Suppressor macrophage treated with lipopolysaccharide for 4 hours (primary cell): ENCODE data around the gene AP1M1.

Experiments used
- DNase-seq: peaks from one replicate; pipeline ENCODE4 v3.0.0-alpha.2; 2020

The AP1M1 gene

DNA sequence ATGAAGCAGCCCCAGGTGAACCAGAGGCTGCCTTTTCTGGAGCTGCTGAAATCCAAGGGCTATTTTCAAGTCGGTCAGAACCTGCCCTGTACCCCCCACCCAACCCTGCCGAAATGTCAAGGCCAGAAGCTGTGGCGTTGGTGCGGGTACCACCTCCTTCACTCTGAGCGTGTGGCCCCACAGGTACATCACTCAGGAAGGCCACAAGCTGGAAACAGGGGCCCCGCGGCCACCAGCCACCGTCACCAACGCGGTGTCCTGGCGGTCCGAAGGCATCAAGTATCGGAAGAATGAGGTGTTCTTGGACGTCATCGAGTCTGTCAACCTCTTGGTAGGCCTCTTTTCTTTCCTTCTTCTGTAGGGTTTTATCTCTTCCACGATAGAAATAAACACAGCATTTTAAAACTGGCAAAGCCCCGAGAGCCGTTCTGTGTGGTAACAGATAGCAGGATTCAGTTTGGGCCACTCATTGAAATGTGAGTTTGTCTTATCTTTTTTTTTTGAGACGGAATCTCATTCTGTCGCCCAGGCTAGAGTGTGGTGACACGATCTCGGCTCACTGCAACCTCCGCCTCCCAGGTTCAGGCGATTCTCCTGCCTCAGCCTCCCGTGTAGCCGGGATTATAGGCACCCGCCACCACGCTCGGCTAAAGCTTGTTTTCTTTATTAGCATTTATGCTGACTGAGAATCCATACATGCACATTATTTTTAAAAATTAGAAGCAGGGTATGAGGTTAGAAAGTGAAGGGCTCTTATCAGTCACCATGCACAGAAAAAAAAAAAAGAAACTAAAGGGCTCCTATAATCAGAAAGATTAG is 11.3 kb downstream of the AP1M1 start:
- DNase-seq = no peak

DNA sequence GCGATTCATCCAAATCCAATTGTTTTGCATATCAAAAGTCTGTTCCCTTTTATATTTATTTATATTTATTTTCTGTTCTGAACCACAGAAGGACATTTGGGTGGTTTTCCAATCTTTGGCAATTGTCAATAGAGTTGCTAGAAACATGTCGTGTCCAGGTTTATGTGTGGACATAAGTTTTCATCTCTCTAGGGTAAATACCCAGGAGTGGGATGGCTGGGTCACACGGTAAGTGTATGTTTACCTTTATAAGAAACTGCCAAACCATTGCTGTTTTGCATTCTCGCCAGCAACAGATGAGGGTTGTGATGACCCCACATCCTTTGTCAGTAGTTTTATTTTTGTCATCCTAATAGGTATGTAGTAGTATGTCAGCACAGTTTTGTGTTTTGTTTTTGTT is 12.5 kb downstream of the AP1M1 start:
- DNase-seq = no peak

DNA sequence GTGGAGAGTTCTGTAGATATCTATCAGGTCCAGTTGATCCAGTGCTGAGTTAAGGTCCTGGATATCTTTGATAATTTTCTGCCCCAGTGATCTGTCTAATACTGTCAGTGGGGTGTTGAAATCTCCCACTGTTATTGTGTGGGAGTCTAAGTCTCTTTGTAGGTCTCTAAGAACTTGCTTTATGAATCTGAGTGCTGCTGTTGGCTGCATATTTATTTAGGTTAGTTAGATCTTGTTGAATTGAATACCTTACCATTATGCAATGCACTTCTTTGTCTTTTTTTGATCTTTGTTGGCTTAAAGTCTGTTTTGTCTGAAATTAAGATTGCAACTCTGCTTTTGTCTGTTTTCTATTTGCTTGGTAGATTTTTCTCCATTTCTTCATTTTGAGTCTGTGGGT is 15.4 kb downstream of the AP1M1 start:
- DNase-seq = no peak

DNA sequence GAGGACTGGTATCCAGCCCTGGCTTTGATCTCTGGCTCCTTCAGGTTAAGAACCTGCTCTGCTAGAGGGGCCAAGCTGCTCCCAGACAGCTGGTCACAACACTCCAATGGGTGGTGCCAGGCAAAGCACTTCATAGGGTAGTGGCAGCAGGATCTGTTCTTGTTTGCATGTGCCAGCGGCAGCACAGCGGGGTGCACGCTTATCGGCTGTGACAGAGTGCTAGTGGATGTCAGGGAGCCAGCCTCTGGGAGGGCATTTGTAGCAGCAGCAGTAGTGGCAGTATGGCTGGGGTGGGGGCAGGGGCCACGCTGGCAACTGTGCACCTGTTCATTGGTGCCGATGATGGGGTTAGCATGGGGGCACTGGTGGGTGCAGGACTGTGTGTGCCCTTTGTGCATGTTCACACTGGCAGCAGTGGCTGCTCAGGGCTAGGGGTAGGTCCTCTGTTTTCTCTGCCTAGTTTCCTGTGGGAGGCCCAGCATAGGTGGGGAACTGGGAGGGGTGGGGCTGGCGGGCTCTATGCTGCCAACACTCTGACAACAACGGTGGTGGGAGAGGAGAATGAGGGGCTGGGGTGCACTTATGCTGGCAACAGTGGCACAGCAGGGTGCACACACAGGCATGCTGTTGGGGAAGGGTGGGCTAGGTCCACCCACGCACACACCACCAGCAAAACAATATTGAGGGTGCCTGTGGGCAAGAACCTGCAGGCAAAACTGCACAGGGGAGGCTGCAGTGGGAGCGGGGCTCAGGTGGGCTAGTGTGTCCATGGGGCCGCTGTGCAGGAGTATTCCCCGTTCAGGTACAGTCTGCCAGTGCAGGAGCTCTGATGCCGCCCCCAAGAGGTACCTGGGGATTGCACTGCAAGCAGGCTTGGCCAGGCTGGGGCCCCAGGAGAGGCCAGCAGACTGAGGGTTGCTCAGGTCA is 19.3 kb downstream of the AP1M1 start:
- no peak for DNase-seq

DNA sequence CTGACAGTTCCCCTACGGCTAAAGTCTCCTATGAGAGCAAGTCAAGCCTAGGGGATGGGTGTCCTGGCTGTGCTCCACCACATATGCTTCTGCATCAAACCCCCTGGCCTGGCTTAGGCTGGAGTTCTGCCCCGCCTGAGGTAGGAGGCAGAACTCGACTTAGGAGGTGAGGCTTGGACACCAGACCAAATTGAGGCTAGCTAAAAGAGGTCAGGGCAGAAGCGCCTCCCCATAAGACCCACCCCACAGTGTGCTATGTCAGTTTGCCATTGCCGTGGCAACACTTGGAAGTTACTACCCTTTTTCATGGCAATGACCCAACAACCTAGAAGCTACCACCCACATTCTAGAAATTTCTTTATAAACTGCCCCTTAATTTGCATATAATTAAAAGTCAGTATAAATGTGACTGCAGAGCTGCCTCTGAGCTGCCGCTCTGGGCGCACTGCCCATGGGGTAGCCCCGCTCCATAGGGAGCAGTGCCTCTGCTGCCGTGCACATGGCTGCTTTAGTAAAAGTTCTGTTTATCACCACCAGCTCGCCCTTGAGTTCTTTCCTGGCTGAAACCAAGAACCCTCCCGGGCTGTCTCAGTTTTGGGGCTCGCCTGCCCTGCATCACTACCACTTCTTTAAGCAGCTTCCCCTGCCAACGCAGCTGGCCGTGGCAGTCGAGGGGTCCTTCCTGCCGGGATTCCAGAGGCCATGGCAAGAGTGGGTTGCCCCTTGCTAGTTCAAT is 20.2 kb downstream of the AP1M1 start:
- no peak for DNase-seq

DNA sequence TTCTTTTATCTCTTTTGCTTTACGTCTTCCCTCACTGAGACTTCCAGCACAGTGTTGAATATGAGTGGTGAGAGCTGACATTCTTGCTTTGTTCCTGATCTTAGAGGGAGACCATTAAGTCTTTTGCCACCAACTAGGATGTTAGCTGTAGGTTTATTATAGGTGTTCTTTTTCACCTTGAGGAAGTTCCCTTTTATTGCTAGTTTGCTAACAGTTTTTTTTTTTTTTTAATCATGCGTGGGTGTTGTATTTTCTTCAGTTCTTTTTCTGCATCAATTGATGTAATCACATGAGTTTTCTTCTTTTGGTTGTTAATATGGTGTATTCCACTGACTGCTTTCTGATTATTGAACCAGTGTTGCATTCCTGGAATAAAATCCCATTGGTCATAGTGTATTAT is 21.1 kb downstream of the AP1M1 start:
- no peak for DNase-seq

DNA sequence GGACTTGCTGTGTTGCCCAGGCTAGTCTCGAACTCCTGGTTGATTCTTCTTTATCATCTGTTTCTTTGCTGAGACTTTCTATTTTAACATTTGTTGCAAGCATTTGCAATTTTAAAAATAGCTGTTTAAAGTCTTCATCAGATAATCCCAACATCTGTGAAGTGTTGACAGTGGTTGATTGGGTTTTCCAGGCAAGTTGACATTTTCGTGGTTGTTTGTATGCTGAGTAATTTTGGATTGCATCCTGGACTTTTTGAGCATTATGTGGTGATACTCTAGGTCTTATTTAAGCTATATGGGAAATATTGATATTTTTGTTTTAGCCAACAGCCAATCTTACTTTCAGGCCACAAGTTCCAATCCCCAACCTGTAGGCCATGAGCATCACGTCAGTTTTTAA is 25.1 kb downstream of the AP1M1 start:
- no peak for DNase-seq

DNA sequence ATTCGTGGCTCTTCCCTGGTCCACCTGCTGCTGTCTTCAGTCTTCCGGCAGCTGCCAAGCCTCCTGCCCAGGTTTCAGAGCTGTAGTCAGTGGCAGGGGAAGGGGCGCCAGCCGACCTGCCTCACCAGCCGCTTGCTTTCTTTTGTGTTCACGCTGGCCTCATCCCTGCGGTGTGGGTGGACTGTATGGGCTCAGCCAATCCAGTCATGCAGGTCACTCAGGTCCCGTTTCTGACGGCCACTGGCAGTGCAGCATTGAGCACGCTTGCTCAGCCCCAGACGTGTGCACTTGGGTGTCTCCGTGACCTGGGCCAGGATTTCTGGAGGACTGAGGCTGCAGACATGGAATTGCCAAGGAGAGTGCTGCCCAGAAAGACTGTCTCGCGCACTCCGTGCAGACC is 26.0 kb downstream of the AP1M1 start:
- DNase-seq = no peak

DNA sequence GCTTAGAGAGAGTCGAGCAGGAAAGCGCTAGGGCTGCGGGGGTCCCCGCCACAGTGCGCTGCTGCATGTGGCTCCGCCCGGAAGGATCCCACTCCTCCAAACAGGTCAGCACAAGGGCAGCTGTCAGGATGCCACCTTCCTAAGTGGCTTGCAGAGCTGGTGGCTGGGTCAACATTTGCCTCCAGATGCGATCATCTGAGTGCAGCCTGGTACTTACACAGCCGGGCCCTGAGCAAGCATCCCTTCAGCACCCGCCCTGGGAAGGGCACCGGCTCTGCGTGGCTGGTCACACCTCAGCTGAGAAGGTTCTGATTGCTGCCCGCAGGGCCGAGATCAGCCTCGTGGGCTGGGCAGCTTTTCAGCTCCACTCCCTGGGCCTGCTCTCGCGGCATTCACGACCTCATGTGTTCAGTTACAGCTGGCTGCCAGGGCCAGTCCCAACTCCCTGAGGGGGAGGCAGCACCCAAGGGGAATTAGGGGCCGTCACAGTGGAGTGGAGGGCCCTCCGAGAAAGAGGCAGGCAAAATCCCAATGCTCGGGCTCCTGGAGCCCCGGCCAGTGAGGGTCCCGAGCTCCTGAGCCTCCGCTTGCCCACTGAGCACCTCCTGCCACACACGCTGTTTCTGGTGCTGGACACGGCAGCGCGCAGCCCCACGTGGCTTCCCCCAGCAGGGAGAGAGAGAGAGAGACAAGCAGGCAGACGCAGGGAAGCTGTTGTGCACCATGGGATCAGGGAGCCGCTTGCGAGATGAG is 26.8 kb downstream of the AP1M1 start:
- no peak for DNase-seq

DNA sequence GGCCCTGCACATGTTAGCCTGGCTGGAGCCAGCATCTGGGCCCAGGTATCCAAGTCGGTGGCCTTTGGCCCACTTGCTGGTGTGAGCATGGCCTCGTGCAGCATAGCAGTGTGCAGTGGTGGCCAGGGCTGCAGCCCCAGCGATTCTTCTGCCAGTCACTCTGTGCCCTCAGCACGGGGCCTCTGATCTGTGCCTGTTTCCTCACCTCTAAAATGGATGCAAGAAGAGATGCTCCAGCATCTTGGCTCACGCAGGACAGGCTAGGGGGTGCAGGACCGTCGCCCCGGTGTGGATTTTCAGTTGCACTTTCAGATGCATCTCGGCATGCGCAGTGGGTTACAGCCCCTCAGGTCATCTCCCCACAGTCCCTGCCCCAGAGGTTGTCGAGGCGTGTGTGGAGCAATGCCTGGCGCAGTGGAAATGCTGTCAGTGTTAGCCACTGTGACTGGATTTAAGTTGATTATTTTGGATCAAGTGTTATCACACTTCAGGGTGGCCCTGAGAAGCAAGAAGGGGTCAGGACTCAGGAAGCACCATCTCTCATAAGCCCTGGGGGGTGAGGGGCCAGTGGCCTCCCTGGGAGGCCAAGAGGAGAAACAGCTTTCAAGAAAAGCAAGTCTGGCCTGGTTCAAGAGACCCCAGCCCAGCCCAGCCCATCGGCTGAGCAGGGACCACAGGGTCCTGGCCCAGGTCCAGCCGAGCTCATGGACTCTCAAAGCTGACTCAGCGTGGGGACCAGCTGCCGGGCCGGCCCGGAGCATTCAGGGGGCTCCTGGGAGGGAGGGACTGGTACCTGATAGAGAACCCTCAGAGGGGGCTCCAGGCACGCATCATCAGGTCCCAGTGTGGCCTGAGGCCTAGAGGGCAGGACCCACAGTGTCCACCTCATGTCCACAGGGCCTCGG is 27.8 kb downstream of the AP1M1 start:
- no peak for DNase-seq

DNA sequence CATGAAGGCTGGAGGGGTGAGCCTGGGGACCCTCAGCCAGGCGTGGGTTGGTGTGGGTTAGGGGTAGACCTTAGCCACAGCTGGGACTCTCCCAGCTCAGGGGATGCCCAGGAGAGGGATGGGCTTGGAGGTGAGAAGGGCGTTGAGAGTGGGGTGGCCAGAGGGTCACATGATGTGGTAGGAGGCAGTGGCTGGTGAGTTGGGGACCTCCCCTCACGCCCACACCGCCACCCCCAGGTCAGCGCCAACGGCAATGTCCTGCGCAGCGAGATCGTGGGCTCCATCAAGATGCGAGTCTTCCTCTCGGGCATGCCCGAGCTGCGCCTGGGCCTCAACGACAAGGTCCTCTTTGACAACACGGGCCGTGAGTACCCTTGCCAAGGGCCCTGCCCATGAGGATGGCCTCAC is 28.5 kb downstream of the AP1M1 start:
- DNase-seq = no peak

DNA sequence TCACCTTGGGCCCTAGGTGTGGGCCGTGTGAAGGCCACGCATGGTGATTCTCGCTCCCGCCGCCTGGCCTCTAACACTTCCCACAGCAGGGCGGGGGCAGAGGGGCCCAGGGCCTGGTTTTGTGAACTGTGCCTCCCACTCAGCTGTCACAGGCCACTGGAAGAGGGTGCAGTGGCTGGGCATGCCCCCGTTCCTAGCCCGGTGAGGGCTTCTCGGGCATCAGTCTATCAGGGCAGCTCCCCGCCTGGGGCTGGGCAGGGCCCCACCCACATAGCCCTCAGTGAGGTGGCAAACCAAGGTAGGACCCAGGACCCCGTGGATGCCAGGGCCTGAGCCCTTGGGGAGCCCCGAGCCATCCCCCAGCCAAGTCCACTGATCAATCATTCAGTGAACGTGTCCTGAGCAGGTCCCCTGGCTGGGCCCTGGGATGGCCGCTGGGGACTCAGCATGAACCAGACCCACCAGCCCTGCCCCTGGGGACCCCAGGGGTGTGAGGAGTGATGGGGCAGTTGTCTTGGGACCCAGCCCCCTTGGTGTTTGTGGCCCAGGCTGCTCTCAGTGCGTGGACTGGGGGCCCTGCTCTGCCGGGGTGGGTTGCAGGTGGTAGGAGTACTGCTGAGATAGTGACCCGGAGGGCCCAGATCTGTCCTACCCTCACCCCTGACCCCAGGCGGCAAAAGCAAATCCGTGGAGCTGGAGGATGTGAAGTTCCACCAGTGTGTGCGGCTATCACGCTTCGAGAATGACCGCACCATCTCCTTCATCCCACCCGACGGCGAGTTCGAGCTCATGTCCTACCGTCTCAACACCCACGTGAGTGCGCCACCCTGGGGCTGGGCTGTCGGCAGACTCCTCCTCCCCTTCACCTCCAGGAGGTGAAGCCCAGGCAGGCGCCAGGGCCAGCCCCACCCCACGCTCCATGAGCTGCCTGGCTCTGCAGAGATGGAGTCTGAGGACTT is 29.4 kb downstream of the AP1M1 start:
- no peak for DNase-seq

DNA sequence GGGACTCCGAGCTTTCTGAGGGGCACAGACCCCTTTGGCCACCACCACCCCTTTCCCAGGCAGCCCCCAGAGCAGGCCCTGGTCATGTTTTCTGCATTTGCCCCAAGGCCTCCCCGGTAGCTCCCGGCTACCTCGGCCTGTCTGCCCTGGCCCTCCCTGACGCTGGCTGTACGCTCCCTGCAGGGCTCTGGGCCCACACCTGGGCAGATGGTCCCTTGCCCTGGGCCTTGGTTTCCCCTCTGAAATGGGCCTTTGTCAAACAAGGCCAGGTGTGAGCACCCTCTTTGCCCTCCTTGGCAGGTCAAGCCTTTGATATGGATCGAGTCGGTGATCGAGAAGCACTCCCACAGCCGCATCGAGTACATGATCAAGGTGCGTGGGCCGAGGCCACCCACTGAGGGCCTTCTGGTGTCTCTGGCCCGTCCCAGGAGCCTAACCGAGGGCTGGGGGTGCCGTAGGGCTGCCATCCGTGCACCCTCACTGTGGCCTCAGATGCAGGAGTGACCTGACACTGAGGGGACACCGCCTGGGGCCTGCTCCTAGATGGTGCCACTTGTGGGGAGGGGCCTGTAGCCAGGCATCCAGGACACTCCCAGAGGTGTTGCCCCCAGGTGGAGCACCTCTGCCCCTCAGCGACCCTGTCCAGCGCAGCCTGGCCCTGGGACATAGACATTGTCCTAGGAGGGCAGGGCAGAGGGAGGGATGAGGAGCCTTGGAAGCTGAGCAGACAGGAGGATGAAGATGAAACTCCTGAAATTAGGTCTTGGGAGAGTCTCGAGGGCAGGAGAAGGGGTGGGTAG is 30.3 kb downstream of the AP1M1 start:
- no peak for DNase-seq

DNA sequence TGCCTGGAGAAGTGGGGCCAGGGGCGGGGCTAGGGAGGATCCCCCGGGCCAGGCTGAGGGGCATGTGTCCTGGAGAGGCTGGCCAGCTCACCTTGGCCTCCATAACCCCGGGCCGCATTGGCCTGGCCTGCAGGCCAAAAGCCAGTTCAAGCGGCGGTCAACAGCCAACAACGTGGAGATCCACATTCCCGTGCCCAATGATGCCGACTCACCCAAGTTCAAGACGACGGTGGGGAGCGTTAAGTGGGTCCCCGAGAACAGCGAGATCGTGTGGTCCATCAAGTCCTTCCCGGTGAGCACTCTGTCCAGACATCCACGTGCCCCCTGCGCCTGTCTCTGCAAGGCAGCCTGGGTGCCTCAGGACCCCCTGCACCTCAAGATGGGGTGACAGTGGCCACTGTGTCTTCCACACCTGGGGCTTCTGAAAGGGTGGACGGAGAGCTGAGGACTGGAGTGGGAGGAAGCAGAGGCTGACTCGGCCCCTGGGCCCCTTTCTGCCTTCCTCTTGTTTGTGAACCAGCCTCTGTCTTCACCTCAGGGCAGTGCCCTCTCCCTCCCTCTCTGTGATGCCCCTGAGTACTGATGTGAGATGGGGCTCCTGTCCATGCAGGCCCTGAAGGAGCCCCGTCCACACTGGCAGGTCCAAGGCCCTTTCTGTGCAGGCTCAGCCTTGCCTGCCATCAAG is 31.1 kb downstream of the AP1M1 start:
- no peak for DNase-seq

DNA sequence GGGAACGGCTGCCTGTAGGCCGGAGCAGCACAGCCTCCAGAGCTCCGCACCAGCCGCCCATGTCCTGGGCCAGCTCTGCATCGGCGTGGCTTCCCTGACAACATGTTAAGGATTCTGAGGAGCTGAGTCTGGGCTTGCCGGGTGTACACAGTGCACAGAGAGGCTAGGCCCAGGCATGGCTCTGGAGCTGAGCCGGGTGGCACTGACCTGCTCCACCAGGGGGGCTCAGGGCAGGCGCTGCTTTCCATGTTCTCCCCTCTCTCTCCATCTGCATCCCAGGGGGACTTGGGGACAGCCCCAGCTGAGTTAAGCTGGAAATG is 31.6 kb downstream of the AP1M1 start:
- no peak for DNase-seq

DNA sequence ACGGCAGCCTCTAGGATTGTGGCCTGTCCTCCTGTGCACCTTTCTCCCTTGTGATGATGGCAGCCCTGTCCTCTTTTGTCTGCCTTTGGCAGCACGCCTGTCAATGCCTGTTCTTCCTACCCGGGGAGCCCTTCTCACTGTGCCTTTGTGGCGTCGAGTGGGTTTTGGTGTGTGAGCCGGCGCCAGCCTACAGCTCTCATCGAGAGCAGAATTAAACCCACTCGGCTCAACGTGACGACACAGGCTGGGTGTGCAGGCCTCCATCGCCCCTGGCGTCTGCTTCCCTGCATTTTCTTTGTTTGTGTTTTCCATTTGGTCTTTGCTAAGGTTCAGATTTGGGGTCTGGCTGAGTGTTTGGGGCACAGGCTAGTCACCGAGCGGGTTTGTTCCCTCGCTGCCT is 34.4 kb downstream of the AP1M1 start:
- no peak for DNase-seq

DNA sequence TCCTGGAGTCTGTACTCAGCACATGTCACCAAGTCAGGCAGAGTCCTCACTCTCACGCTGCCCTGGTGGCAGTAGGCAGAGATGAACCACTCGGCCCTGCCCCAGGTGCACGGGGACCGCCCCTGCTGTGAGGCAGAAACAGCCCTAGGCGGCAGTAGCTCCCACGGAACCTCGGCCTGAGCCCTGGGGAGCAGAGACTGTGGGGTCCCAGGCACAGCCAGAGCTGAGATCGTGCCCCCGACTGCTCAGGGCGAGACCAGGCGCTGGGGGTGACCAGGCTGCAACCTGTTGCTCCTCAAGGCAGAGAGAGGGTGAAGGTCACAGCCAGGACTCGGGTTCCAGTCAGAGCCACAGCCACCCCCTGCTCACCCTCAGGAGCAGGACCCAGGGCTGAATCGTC is 34.9 kb downstream of the AP1M1 start:
- no peak for DNase-seq

DNA sequence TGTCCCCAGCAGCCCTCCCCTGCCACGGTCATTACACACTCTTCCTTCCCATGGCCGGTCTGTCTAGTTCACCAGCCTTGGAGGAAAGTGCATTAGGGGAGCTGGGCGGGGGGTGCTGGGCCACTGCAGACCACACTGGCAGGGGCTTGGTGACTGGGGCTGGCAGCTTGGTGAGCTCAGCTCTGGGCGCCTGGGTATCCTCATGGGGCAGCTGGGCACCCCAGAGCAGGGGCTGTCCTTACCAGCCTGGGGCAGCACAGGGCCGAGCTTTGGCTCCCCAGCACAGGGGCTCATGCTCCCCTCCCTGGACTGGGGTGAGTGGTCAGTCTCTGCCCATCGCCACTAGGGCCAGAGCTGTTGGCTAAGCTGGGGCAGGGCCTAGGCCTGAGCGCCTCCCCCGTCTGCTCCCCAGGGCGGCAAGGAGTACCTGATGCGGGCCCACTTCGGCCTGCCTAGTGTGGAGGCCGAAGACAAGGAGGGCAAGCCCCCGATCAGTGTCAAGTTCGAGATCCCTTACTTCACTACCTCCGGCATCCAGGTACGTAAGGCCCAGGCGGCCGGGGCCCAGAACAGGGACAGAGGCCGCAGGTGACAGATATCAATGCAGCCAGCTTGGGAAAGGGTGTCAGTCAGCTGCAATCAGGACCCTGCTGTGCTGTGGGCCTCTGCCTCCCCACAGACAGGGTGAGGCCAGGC is 35.5 kb downstream of the AP1M1 start:
- DNase-seq = no peak
